ENCODE data around the gene URB2. TPM values are rescaled to one million over a fixed set of nuclear protein-coding genes. Genes with fewer than 3 reads are reported as not detected.

The URB2 gene
- total and polyA plus RNA-seq, 4 donors: 1.2 to 10.5 (median 6.2) TPM

DNA sequence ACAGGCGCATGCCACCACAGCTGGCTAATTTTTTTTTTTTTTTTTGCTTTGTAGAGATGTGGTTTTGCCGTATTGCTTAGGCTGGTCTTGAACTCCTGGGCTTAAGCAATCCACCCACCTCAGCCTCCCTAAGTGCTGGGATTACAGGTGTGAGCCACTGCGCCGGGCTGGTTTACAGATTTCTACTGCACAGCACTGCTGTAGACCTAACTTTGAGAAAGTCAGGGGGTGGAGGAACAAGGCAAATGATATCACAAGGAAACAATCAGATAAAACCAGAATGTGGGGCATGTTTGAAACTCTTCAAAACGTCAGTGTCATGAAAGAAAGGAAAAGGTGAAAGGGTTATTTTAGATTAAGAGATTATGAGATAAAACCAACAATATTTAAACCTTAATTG is 45.3 kb downstream of the URB2 start:
- Histone ChIP-seq H3K36me3 (ENCODE audit: control insufficient read depth in 4 of 4, insufficient read depth in 3 of 4, low read depth in 1 of 4, low read length in 3 of 4) (no peaks in the 10 kb centered on the region), H3K27ac (ENCODE audit: low read depth in 1 of 2, low read length in 2 of 2) (no peak overlapping the region), H3K9ac (ENCODE audit: low read depth in 1 of 2, low read length in 2 of 2) (no peak overlapping the region), H3K27me3 (ENCODE audit: control insufficient read depth in 4 of 4, insufficient read depth in 4 of 4, low read length in 3 of 4) (no peaks in the 10 kb centered on the region), H3K4me3 (ENCODE audit: low read depth in 1 of 3, low read length in 3 of 3) (no peak overlapping the region), H3K9me3 (ENCODE audit: control insufficient read depth in 4 of 4, low read length in 3 of 4) (no peaks in the 10 kb centered on the region), H3K4me1 (ENCODE audit: control insufficient read depth in 4 of 4, insufficient read depth in 4 of 4, low read length in 3 of 4) (no peaks in the 10 kb centered on the region)
- no peak for DNase-seq (ENCODE audit: low spot score)
- WGBS: 79% methylated on average over 5 of the region's 5 CpGs
- TF ChIP-seq HNF4A (conservative IDR thresholded peaks at IDR 0.05) (no peak), RAD21 (IDR thresholded peaks at IDR 0.05) (no peak), YY1 (IDR thresholded peaks at IDR 0.05) (no peak), FOXA2 (IDR thresholded peaks at IDR 0.05) (no peak)
- TF ChIP-seq, protein P1, sequence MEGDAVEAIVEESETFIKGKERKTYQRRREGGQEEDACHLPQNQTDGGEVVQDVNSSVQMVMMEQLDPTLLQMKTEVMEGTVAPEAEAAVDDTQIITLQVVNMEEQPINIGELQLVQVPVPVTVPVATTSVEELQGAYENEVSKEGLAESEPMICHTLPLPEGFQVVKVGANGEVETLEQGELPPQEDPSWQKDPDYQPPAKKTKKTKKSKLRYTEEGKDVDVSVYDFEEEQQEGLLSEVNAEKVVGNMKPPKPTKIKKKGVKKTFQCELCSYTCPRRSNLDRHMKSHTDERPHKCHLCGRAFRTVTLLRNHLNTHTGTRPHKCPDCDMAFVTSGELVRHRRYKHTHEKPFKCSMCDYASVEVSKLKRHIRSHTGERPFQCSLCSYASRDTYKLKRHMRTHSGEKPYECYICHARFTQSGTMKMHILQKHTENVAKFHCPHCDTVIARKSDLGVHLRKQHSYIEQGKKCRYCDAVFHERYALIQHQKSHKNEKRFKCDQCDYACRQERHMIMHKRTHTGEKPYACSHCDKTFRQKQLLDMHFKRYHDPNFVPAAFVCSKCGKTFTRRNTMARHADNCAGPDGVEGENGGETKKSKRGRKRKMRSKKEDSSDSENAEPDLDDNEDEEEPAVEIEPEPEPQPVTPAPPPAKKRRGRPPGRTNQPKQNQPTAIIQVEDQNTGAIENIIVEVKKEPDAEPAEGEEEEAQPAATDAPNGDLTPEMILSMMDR (IDR thresholded peaks at IDR 0.05; ENCODE audit: low read depth, low read length, missing input control): no peak
- TF ChIP-seq, protein P2, sequence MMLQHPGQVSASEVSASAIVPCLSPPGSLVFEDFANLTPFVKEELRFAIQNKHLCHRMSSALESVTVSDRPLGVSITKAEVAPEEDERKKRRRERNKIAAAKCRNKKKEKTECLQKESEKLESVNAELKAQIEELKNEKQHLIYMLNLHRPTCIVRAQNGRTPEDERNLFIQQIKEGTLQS (IDR thresholded peaks at IDR 0.05): no peak

DNA sequence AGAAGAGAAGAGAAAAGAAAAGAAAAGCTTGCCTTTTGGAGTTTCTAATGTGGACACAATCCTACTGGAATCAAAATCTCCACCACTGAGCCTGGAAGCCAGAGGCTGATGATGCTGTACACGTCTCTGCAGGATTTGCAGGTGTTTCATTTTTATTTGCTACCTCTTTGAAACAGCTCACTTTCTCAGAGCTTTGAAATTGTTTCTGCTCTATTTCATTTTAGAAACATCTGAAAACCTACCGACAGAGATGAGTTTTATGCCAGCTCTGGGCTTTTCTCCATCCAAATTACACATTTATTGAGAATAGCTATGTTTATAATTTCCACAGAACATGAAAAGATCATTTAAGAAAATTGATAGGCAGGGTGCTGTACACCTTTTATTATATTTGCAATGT is 46.2 kb downstream of the URB2 start:
- H3K36me3 ChIP-seq (ENCODE audit: control insufficient read depth in 4 of 4, insufficient read depth in 3 of 4, low read depth in 1 of 4, low read length in 3 of 4): no peaks in the 10 kb centered on the region
- WGBS: 84% methylated on average over 2 of the region's 2 CpGs
- no peaks in the 10 kb centered on the region for H3K9me3 ChIP-seq (ENCODE audit: control insufficient read depth in 4 of 4, low read length in 3 of 4)
- no peak overlapping the region for H3K9ac ChIP-seq (ENCODE audit: low read depth in 1 of 2, low read length in 2 of 2)
- TF ChIP-seq RXRA (IDR thresholded peaks at IDR 0.05) (no peak), TAF1 (conservative IDR thresholded peaks at IDR 0.05) (no peak), FOXA1 (IDR thresholded peaks at IDR 0.05) (no peak), HNF4G (IDR thresholded peaks at IDR 0.05) (no peak), NR2F2 (IDR thresholded peaks at IDR 0.05) (no peak), YY1 (IDR thresholded peaks at IDR 0.05) (no peak), EGR1 (IDR thresholded peaks at IDR 0.05; ENCODE audit: low read depth in 2 of 2) (no peak), SP1 (IDR thresholded peaks at IDR 0.05) (no peak), FOXA2 (IDR thresholded peaks at IDR 0.05) (no peak), RAD21 (IDR thresholded peaks at IDR 0.05) (no peak), HNF4A (conservative IDR thresholded peaks at IDR 0.05) (no peak), JUND (IDR thresholded peaks at IDR 0.05) (no peak)
- TF ChIP-seq, protein P2 (IDR thresholded peaks at IDR 0.05): no peak
- TF ChIP-seq, protein P3, sequence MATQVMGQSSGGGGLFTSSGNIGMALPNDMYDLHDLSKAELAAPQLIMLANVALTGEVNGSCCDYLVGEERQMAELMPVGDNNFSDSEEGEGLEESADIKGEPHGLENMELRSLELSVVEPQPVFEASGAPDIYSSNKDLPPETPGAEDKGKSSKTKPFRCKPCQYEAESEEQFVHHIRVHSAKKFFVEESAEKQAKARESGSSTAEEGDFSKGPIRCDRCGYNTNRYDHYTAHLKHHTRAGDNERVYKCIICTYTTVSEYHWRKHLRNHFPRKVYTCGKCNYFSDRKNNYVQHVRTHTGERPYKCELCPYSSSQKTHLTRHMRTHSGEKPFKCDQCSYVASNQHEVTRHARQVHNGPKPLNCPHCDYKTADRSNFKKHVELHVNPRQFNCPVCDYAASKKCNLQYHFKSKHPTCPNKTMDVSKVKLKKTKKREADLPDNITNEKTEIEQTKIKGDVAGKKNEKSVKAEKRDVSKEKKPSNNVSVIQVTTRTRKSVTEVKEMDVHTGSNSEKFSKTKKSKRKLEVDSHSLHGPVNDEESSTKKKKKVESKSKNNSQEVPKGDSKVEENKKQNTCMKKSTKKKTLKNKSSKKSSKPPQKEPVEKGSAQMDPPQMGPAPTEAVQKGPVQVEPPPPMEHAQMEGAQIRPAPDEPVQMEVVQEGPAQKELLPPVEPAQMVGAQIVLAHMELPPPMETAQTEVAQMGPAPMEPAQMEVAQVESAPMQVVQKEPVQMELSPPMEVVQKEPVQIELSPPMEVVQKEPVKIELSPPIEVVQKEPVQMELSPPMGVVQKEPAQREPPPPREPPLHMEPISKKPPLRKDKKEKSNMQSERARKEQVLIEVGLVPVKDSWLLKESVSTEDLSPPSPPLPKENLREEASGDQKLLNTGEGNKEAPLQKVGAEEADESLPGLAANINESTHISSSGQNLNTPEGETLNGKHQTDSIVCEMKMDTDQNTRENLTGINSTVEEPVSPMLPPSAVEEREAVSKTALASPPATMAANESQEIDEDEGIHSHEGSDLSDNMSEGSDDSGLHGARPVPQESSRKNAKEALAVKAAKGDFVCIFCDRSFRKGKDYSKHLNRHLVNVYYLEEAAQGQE (IDR thresholded peaks at IDR 0.05): no peak
- TF ChIP-seq, protein P4, sequence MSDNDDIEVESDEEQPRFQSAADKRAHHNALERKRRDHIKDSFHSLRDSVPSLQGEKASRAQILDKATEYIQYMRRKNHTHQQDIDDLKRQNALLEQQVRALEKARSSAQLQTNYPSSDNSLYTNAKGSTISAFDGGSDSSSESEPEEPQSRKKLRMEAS (IDR thresholded peaks at IDR 0.05): no peak
- TF ChIP-seq, protein P5, sequence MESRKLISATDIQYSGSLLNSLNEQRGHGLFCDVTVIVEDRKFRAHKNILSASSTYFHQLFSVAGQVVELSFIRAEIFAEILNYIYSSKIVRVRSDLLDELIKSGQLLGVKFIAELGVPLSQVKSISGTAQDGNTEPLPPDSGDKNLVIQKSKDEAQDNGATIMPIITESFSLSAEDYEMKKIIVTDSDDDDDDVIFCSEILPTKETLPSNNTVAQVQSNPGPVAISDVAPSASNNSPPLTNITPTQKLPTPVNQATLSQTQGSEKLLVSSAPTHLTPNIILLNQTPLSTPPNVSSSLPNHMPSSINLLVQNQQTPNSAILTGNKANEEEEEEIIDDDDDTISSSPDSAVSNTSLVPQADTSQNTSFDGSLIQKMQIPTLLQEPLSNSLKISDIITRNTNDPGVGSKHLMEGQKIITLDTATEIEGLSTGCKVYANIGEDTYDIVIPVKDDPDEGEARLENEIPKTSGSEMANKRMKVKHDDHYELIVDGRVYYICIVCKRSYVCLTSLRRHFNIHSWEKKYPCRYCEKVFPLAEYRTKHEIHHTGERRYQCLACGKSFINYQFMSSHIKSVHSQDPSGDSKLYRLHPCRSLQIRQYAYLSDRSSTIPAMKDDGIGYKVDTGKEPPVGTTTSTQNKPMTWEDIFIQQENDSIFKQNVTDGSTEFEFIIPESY (IDR thresholded peaks at IDR 0.05): no peak
- TF ChIP-seq, protein P1 (IDR thresholded peaks at IDR 0.05; ENCODE audit: low read depth, low read length, missing input control): no peak
- H3K27me3 ChIP-seq (ENCODE audit: control insufficient read depth in 4 of 4, insufficient read depth in 4 of 4, low read length in 3 of 4): no peaks in the 10 kb centered on the region
- no peak overlapping the region for H3K27ac ChIP-seq (ENCODE audit: low read depth in 1 of 2, low read length in 2 of 2)
- no peaks in the 10 kb centered on the region for H3K4me1 ChIP-seq (ENCODE audit: control insufficient read depth in 4 of 4, insufficient read depth in 4 of 4, low read length in 3 of 4)
- H3K4me3 ChIP-seq (ENCODE audit: low read depth in 1 of 3, low read length in 3 of 3): no peak overlapping the region
- DNase-seq (ENCODE audit: low spot score): no peak

Data from liver (tissue), 9 donors.